ENCODE results near the gene REST. TPM values are rescaled to one million over a fixed set of nuclear protein-coding genes. Genes with fewer than 3 reads are reported as not detected.

The REST gene
- total and polyA plus RNA-seq, 2 of the 8 experiments (the other 6 are each of a cell fraction or from before 2014, with no cell fraction given): 10.2 to 66.3 TPM

DNA sequence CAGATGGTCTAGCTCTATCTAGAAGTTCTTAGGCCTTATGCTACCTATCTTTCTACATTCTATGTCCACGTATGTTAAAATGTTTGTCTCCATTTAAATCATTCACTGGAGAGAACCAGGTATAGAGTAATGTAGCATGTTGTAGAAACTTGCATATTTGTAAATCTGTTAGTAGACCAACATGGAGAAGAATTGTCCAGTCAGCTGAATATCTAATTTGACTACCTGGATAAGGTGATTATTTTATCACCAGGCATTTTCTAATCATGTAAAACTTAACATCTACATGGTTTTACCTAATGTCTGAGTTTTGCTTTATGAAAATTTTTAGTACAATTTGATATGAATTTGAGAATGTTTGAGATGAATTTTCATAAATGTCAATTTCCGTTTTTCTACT, 19.5 kb downstream of the REST start:
- Histone ChIP-seq H3K4me1 (replicated peaks in 1 of 4; ENCODE audit: control insufficient read depth in 3 of 4, insufficient read depth in 4 of 4, low read length in 3 of 4) (no peaks in the 10 kb centered on the region), H4K20me1 (replicated peaks in 1 of 2; ENCODE audit: control insufficient read depth in 1 of 2, insufficient read depth in 2 of 2, low read length in 2 of 2) (peaks cover 0 to 4% of the 10 kb centered on the region in 2 experiments)
- POLR2A ChIA-PET (ENCODE audit: partially characterized antibody): interaction anchor here (1.1 kb wide), 1 partner anchor 10 kb away, joined by 3 read pairs; no protein-coding TSS in a partner anchor

More for the DNA sequence above, 19.5 kb downstream of the REST start:
- WGBS, 2 experiments (ENCODE audit: extremely low coverage in 1 of 2, insufficient coverage in 1 of 2, insufficient read length in 1 of 2, insufficient replicate concordance in 2 of 2, low coverage in 1 of 2, low lambda C conversion rate in 2 of 2, missing lambda C conversion rate in 1 of 2): 96% methylated on average over 2 of the region's 2 CpGs; no CpG with 5 or more reads in 1 of the 2 experiments
- Histone ChIP-seq H2AK5ac (ENCODE audit: low read depth, low read length) (no peak overlapping the region), H4K91ac (replicated peaks; ENCODE audit: insufficient read length, low read length) (no peak overlapping the region), H3K79me2 (ENCODE audit: control insufficient read depth in 1 of 2, insufficient read depth in 2 of 2, low read length in 2 of 2) (peaks cover 0 to 7% of the 10 kb centered on the region in 2 experiments; a peak in 2 of 4 replicates), H2BK5ac (ENCODE audit: low read depth, low read length) (no peak overlapping the region), H3K18ac (ENCODE audit: extremely low read depth, low read length) (no peak overlapping the region), H3K14ac (ENCODE audit: insufficient read length) (no peak overlapping the region), H3K27me3 (replicated peaks in 1 of 4; ENCODE audit: control insufficient read depth in 3 of 4, extremely low read depth in 1 of 4, insufficient read depth in 3 of 4, low read length in 3 of 4) (no peaks in the 10 kb centered on the region), H3K23ac (ENCODE audit: insufficient read length) (no peak overlapping the region), H3K36me3 (ENCODE audit: control insufficient read depth in 2 of 4, insufficient read depth in 4 of 4, low read length in 3 of 4) (peaks cover 7 to 59% (median 19%) of the 10 kb centered on the region in 4 experiments; a peak in 7 of 8 replicates), H2BK15ac (ENCODE audit: low read length) (no peak overlapping the region), H3K56ac (replicated peaks; ENCODE audit: insufficient read length, low read depth, low read length) (no peak overlapping the region), H2BK20ac (ENCODE audit: low read length) (no peak overlapping the region), H3K23me2 (ENCODE audit: low read depth, low read length) (no peaks in the 10 kb centered on the region; the same call in 1 of the 2 replicates), H3K79me1 (ENCODE audit: low read depth, low read length) (no peaks in the 10 kb centered on the region; the same call in 1 of the 2 replicates), H3K4ac (replicated peaks; ENCODE audit: insufficient read length, low read depth, low read length) (no peak overlapping the region), H3K4me3 (ENCODE audit: extremely low read depth in 1 of 4, insufficient read depth in 2 of 4, low read depth in 3 of 4, low read length in 4 of 4) (no peak overlapping the region), H3K9me3 (ENCODE audit: insufficient read depth in 2 of 2, low read depth in 1 of 2, low read length in 1 of 2) (no peaks in the 10 kb centered on the region), H3K9ac (replicated peaks in 1 of 4; ENCODE audit: extremely low read depth in 1 of 4, low read depth in 3 of 4, low read length in 3 of 4) (no peak overlapping the region), H3K27ac (ENCODE audit: low read depth, low read length) (no peak overlapping the region), H2AFZ (ENCODE audit: low read length) (no peak overlapping the region), H3K4me2 (ENCODE audit: insufficient read depth in 1 of 2, low read depth in 2 of 2, low read length in 2 of 2) (no peak overlapping the region), H2BK120ac (replicated peaks; ENCODE audit: low read depth, low read length) (no peak overlapping the region), H2BK12ac (ENCODE audit: low read depth, low read length) (no peak overlapping the region), H4K5ac (ENCODE audit: insufficient read length, low read depth, low read length) (no peak overlapping the region), H4K8ac (ENCODE audit: extremely low read depth, insufficient read depth, low read length) (no peak overlapping the region)
- DNase-seq (ENCODE audit: low read depth in 1 of 2, low spot score in 2 of 2) (no peak), FAIRE-seq (no peak)
- CTCF ChIA-PET (ENCODE audit: partially characterized antibody): interaction anchor here (0.8 kb wide), 1 partner anchor 33 kb away, joined by 3 read pairs; no protein-coding TSS in a partner anchor
- TF ChIP-seq, protein P1, sequence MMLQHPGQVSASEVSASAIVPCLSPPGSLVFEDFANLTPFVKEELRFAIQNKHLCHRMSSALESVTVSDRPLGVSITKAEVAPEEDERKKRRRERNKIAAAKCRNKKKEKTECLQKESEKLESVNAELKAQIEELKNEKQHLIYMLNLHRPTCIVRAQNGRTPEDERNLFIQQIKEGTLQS (IDR thresholded peaks at IDR 0.05; ENCODE audit: insufficient read depth, low read depth, low read length): no peak
- TF ChIP-seq, protein P2, sequence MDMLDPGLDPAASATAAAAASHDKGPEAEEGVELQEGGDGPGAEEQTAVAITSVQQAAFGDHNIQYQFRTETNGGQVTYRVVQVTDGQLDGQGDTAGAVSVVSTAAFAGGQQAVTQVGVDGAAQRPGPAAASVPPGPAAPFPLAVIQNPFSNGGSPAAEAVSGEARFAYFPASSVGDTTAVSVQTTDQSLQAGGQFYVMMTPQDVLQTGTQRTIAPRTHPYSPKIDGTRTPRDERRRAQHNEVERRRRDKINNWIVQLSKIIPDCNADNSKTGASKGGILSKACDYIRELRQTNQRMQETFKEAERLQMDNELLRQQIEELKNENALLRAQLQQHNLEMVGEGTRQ (IDR thresholded peaks at IDR 0.05; ENCODE audit: low read length): no peak
- TF ChIP-seq ZNF274 (IDR thresholded peaks at IDR 0.05; ENCODE audit: borderline replicate concordance, extremely low read depth, low read length) (no peak), CBX8 (IDR thresholded peaks at IDR 0.05; ENCODE audit: borderline replicate concordance, low read depth, low read length) (no peak), JUND (IDR thresholded peaks at IDR 0.05; ENCODE audit: low read length) (no peak), CEBPB (IDR thresholded peaks at IDR 0.05; ENCODE audit: low read depth, low read length) (no peak)

Measured in H1 (cell line).